Measurements from ENCODE around the gene TRIP13.

Gene TRIP13

GRCh38 chr5:943201-943917 is 50.7 kb downstream of the TRIP13 start:
- DNase-seq: no peak

- DNase-seq: no peak
These were observed 51.4 kb downstream of the TRIP13 start for GRCh38 chr5:943918-944620.

- DNase-seq: no peak
These were observed 51.9 kb downstream of the TRIP13 start for GRCh38 chr5:944621-944927.

GRCh38 chr5:944992-945685 is 52.5 kb downstream of the TRIP13 start:
- DNase-seq: no peak

- no peak for DNase-seq
These were observed 53.2 kb downstream of the TRIP13 start for GRCh38 chr5:945691-946551.

- no peak for DNase-seq
These were observed 54.3 kb downstream of the TRIP13 start for GRCh38 chr5:946720-947625.

- no peak for DNase-seq
These were observed 55.2 kb downstream of the TRIP13 start for GRCh38 chr5:947626-948471.

- no peak for DNase-seq
These were observed 56.0 kb downstream of the TRIP13 start for GRCh38 chr5:948472-949274.

- DNase-seq: no peak
These were observed 56.5 kb downstream of the TRIP13 start for GRCh38 chr5:949275-949543.

- no peak for DNase-seq
These were observed 57.3 kb downstream of the TRIP13 start for GRCh38 chr5:949815-950560.

- DNase-seq: no peak
These were observed 59.4 kb downstream of the TRIP13 start for GRCh38 chr5:951940-952596.

GRCh38 chr5:952597-953271 is 60.0 kb downstream of the TRIP13 start:
- no peak for DNase-seq

GRCh38 chr5:953535-954449 is 61.1 kb downstream of the TRIP13 start:
- no peak for DNase-seq

- DNase-seq: no peak
These were observed 63.4 kb downstream of the TRIP13 start for GRCh38 chr5:955886-956761.

GRCh38 chr5:956941-957747 is 64.5 kb downstream of the TRIP13 start:
- DNase-seq: peak; percentile 14
